BLaER1 (cell line): ENCODE results near the gene GGA1.

Experiments
- H3K27ac ChIP-seq: shearing (Covaris generic); formaldehyde crosslinking; 2 replicates; pipeline ENCODE4 v1.8.1; 2022
- H3K27me3 ChIP-seq: shearing (Covaris generic); formaldehyde crosslinking; 2 replicates; pipeline ENCODE4 v1.8.1; 2022
- H3K36me3 ChIP-seq: shearing (Covaris generic); formaldehyde crosslinking; 2 replicates; pipeline ENCODE4 v1.8.1; 2022
- H3K4me1 ChIP-seq: shearing (Covaris generic); formaldehyde crosslinking; 2 replicates; pipeline ENCODE4 v1.8.1; 2022
- H3K4me2 ChIP-seq: shearing (Covaris generic); formaldehyde crosslinking; 2 replicates; pipeline ENCODE4 v1.8.1; 2022
- H3K4me3 ChIP-seq: shearing (Covaris generic); formaldehyde crosslinking; 2 replicates; pipeline ENCODE4 v1.8.1; 2022
- H3K9ac ChIP-seq: shearing (Covaris generic); formaldehyde crosslinking; 2 replicates; pipeline ENCODE4 v1.8.1; 2022
- H3K9me3 ChIP-seq: shearing (Covaris generic); formaldehyde crosslinking; 2 replicates; pipeline ENCODE4 v1.8.1; 2022
- H4K20me1 ChIP-seq: shearing (Covaris generic); formaldehyde crosslinking; 2 replicates; pipeline ENCODE4 v1.8.1; 2022
- Cebpa-rat ChIP-seq: shearing (Covaris generic); IDR thresholded peaks from 2 replicates; pipeline ENCODE4 v1.8.1; 2022

GGA1 gene

GRCh38 chr22:37678372-37678771 lies 69.7 kb downstream of the GGA1 start:
- Histone ChIP-seq H4K20me1 (no peaks in the 10 kb centered on the region), H3K4me3 (no peak overlapping the region), H3K36me3 (no peaks in the 10 kb centered on the region), H3K4me2 (peak overlapping the region; percentile 86), H3K27ac (no peak overlapping the region), H3K27me3 (no peaks in the 10 kb centered on the region), H3K9ac (no peak overlapping the region), H3K4me1 (peaks cover 60% of the 10 kb centered on the region), H3K9me3 (no peaks in the 10 kb centered on the region)
- no peak for TF ChIP-seq Cebpa-rat

GRCh38 chr22:37679670-37680069 lies 71.0 kb downstream of the GGA1 start:
- no peaks in the 10 kb centered on the region for H3K36me3 ChIP-seq
- no peaks in the 10 kb centered on the region for H4K20me1 ChIP-seq
- no peak overlapping the region for H3K4me2 ChIP-seq
- no peak for TF ChIP-seq Cebpa-rat
- H3K27ac ChIP-seq = no peak overlapping the region
- peaks cover 47% of the 10 kb centered on the region for H3K4me1 ChIP-seq
- H3K27me3 ChIP-seq = no peaks in the 10 kb centered on the region
- H3K9ac ChIP-seq = no peak overlapping the region
- no peak overlapping the region for H3K4me3 ChIP-seq
- no peaks in the 10 kb centered on the region for H3K9me3 ChIP-seq

- no peak overlapping the region for H3K9ac ChIP-seq
- H3K27ac ChIP-seq = no peak overlapping the region
- no peak overlapping the region for H3K4me2 ChIP-seq
These were observed 71.7 kb downstream of the GGA1 start for GRCh38 chr22:37680191-37680851.

DNA sequence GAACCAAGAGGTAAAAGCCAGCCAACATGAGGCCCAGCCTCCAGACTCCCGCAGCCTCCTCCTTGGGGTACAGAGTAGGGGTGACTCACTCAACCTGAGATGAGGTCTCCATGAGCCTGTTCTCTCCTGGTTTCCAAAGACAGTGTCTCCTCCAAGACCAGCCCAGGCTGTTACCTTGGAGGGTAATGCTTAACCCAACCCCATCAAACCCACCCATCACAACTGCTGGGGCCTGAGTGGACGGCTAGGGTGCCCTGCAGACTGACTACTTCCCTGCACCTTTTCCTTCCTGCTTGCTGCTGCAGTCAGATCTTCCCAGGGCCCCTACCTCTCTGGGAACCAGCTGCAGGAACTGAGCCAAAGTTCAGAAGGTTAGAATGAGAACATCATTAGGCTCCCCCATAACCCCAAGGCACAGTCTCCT lies 72.4 kb downstream of the GGA1 start:
- peaks cover 39% of the 10 kb centered on the region for H3K4me1 ChIP-seq
- no peak overlapping the region for H3K27ac ChIP-seq

More at GRCh38 chr22:37680191-37680851, 71.7 kb downstream of the GGA1 start:
- Histone ChIP-seq H3K36me3 (no peaks in the 10 kb centered on the region), H3K27me3 (no peaks in the 10 kb centered on the region), H4K20me1 (no peaks in the 10 kb centered on the region), H3K4me1 (peaks cover 41% of the 10 kb centered on the region), H3K4me3 (no peak overlapping the region), H3K9me3 (no peaks in the 10 kb centered on the region)
- no peak for TF ChIP-seq Cebpa-rat

GRCh38 chr22:37681556-37682049 lies 73.0 kb downstream of the GGA1 start:
- Histone ChIP-seq H4K20me1 (no peaks in the 10 kb centered on the region), H3K9ac (no peak overlapping the region), H3K4me2 (peak overlapping the region; percentile 36), H3K27ac (0 out of 2 replicates have a peak overlapping the region, but pooled peaks have one; percentile 6), H3K36me3 (no peaks in the 10 kb centered on the region), H3K27me3 (no peaks in the 10 kb centered on the region), H3K4me1 (peaks cover 33% of the 10 kb centered on the region), H3K9me3 (no peaks in the 10 kb centered on the region), H3K4me3 (no peak overlapping the region)
- no peak for TF ChIP-seq Cebpa-rat

More for the DNA sequence above, 72.4 kb downstream of the GGA1 start:
- Histone ChIP-seq H3K4me2 (peak overlapping the region; percentile 36), H3K27me3 (no peaks in the 10 kb centered on the region), H3K36me3 (no peaks in the 10 kb centered on the region), H3K9me3 (no peaks in the 10 kb centered on the region), H3K4me3 (no peak overlapping the region), H3K9ac (no peak overlapping the region), H4K20me1 (no peaks in the 10 kb centered on the region)
- no peak for TF ChIP-seq Cebpa-rat
